K562 (cell line): Measurements from ENCODE around the gene AHI1. TPM values are rescaled to one million over a fixed set of nuclear protein-coding genes. Genes with fewer than 3 reads are reported as not detected.
A peak's percentile ranks its signal among the peaks of the same experiment; 100 is the strongest.

Experiments
- ATAC-seq: fragments of 200-7000 bp; cut with Tn5 transposase; 3 replicates; pipeline ENCODE4 v1.9.1; 2020; ENCODE audit warnings: moderate library complexity
- BruUV-seq: library from RNA; stranded (reverse); fragments of 400-500 nt; replicated peaks from 2 replicates; lab custom pipeline; 2021; lab: Mats Ljungman, UMichigan
- CTCF ChIA-PET: fragments of 300-600 bp; formaldehyde crosslinking; extraction: SDS; loops from one replicate; lab custom pipeline; 2021; ENCODE audit warnings: low intra/inter-chr PET ratio; lab: Yijun Ruan, JAX
- POLR2A ChIA-PET: fragments of 300-600, 350-650 bp; sonication (Branson Sonifier 250); formaldehyde crosslinking; extraction: SDS; loops from one replicate; lab custom pipeline; 2021; ENCODE audit warnings: antibody characterized with exemption, inconsistent platforms; lab: Yijun Ruan, JAX
- DNase-seq, 4 experiments: peaks; one replicate each; pipeline versions ENCODE4 v3.0.0 to v3.0.0-alpha.2; 2011 to 2018; ENCODE audit warnings: low spot score in 3 of 4, mixed read lengths in 3 of 4; ENCODE audit errors: extremely low read depth in 1 of 4
- FAIRE-seq: peaks from 2 replicates; lab custom pipeline; 2011; peaks lifted over from hg19 to GRCh38; lab: Jason Lieb, UNC
- H2AFZ ChIP-seq: 2 replicates; pipeline ENCODE4 v1.6.0; 2011; ENCODE audit warnings: low read depth, low read length, control low read depth, inconsistent platforms
- H3K27ac ChIP-seq: fragments of 200-600 bp; 3 replicates; pipeline ENCODE4 v1.8.0; 2011; ENCODE audit warnings: low read depth, mild to moderate bottlenecking, control low read depth, inconsistent platforms, low read length, moderate library complexity, mixed read lengths; ENCODE audit errors: extremely low read depth
- H3K27me3 ChIP-seq, 2 experiments: fragments of 300-600 bp in 1 of 2; 2 replicates in 1 of 2; 3 replicates in 1 of 2; pipeline versions ENCODE4 v1.6.0 to v1.8.0; 2011; ENCODE audit warnings: inconsistent platforms in 2 of 2, low read length in 2 of 2, mild to moderate bottlenecking in 1 of 2, mixed read lengths in 1 of 2, moderate library complexity in 1 of 2; ENCODE audit not compliant: control insufficient read depth in 2 of 2, insufficient read depth in 2 of 2
- H3K36me3 ChIP-seq: fragments of 300-600 bp; 3 replicates; pipeline ENCODE4 v1.8.0; 2011; ENCODE audit warnings: mild to moderate bottlenecking, low read length, inconsistent platforms; ENCODE audit not compliant: control insufficient read depth, insufficient read depth
- H3K4me1 ChIP-seq, 2 experiments: fragments of 200-600 bp in 1 of 2; replicated peaks in 1 of 2; 2 replicates in 1 of 2; 3 replicates in 1 of 2; pipeline versions ENCODE4 v1.5.1 to v1.8.0; 2011; ENCODE audit warnings: inconsistent platforms in 2 of 2, low read length in 2 of 2, mild to moderate bottlenecking in 1 of 2, mixed read lengths in 1 of 2, moderate library complexity in 1 of 2; ENCODE audit not compliant: control insufficient read depth in 2 of 2, insufficient read depth in 2 of 2
- H3K4me2 ChIP-seq: 2 replicates; pipeline ENCODE4 v1.6.1; 2011; ENCODE audit warnings: low read length, control low read depth, inconsistent platforms, mixed read lengths; ENCODE audit not compliant: insufficient read depth
- H3K4me3 ChIP-seq: fragments of 200-600 bp; sonication (generic), shearing (Covaris generic); 2 replicates; pipeline ENCODE4 v1.5.1; 2016; ENCODE audit warnings: control low read depth, inconsistent platforms
- H3K79me2 ChIP-seq: fragments of 200-600 bp; 3 replicates; pipeline ENCODE4 v1.8.0; 2011; ENCODE audit warnings: low read length, inconsistent platforms; ENCODE audit not compliant: control insufficient read depth, insufficient read depth
- H3K9ac ChIP-seq, 2 experiments: 2 replicates each; pipeline versions ENCODE4 v1.6.0 to v1.6.1; 2011; ENCODE audit warnings: low read depth in 2 of 2, low read length in 2 of 2, control low read depth in 1 of 2, inconsistent platforms in 1 of 2, mild to moderate bottlenecking in 1 of 2, mixed read lengths in 1 of 2; ENCODE audit not compliant: insufficient read depth in 1 of 2
- H3K9me1 ChIP-seq: one replicate; pipeline ENCODE4 v1.6.0; 2011; ENCODE audit warnings: inconsistent platforms, mild to moderate bottlenecking, low read length, moderate library complexity; ENCODE audit not compliant: control insufficient read depth, insufficient read depth
- H3K9me3 ChIP-seq: replicated peaks from 2 replicates; pipeline ENCODE4 v1.5.1; 2011; ENCODE audit warnings: low read depth, low read length, inconsistent platforms; ENCODE audit not compliant: control insufficient read depth, insufficient read depth
- H4K20me1 ChIP-seq: replicated peaks from 2 replicates; pipeline ENCODE4 v1.6.1; 2011; ENCODE audit warnings: low read length, inconsistent platforms, mixed read lengths; ENCODE audit not compliant: control insufficient read depth, insufficient read depth
- ADNP ChIP-seq: fragments of 200-800 bp; sonication (Bioruptor generic); IDR thresholded peaks from 2 replicates; pipeline ENCODE4 v1.6.1; 2016; ENCODE audit warnings: missing genetic modification characterization, missing compliant biosample characterization
- BRD9 ChIP-seq: fragments of 450-650 bp; IDR thresholded peaks from 2 replicates; pipeline ENCODE4 v1.6.1; 2018; ENCODE audit warnings: low read depth; ENCODE audit not compliant: partially characterized antibody
- CBX3 ChIP-seq, 2 experiments: IDR thresholded peaks; 1 replicate in 1 of 2; 2 replicates in 1 of 2; pipeline ENCODE4 v1.6.1; 2012; ENCODE audit warnings: inconsistent platforms in 2 of 2, low read length in 2 of 2, borderline replicate concordance in 1 of 2, control low read depth in 1 of 2
- CHD2 ChIP-seq: IDR thresholded peaks from 2 replicates; pipeline ENCODE4 v1.6.1; 2011; ENCODE audit warnings: low read depth, low read length
- IRF2 ChIP-seq: sonication (generic); formaldehyde crosslinking; IDR thresholded peaks from 2 replicates; pipeline ENCODE4 v1.8.1; 2022; ENCODE audit warnings: mild to moderate bottlenecking, missing genetic modification reagents
- JUNB ChIP-seq: fragments of 450-650 bp; formaldehyde crosslinking; conservative IDR thresholded peaks from 2 replicates; pipeline ENCODE4 v1.4.0; 2020; ENCODE audit warnings: mild to moderate bottlenecking
- MAX ChIP-seq: sonication (generic); formaldehyde crosslinking; IDR thresholded peaks from 2 replicates; pipeline ENCODE4 v1.9.0; 2022; ENCODE audit warnings: mild to moderate bottlenecking, missing genetic modification reagents
- MAZ ChIP-seq, 2 experiments: fragments of 450-650 bp in 1 of 2; sonication (generic) in 1 of 2; formaldehyde crosslinking; IDR thresholded peaks in 1 of 2; conservative IDR thresholded peaks in 1 of 2; 2 replicates each; pipeline versions ENCODE4 v1.4.0 to v1.5.0; 2020; ENCODE audit warnings: mild to moderate bottlenecking in 1 of 2, missing genetic modification reagents in 1 of 2
- MITF ChIP-seq: IDR thresholded peaks from 2 replicates; pipeline ENCODE4 v1.6.1; 2014; ENCODE audit warnings: antibody characterized with exemption
- NONO ChIP-seq, 2 experiments: fragments of 200-400 bp in 1 of 2; fragments of 450-650 bp in 1 of 2; formaldehyde crosslinking in 1 of 2; IDR thresholded peaks; 2 replicates each; pipeline ENCODE4 v1.6.1; 2017; ENCODE audit warnings: low read depth in 2 of 2, mild to moderate bottlenecking in 2 of 2, moderate library complexity in 2 of 2, low read length in 1 of 2
- NR2F6 ChIP-seq: fragments of 450-650 bp; formaldehyde crosslinking; IDR thresholded peaks from 2 replicates; pipeline ENCODE4 v1.4.0; 2020; ENCODE audit warnings: mild to moderate bottlenecking
- NUFIP1 ChIP-seq: fragments of 450-650 bp; IDR thresholded peaks from 2 replicates; pipeline ENCODE4 v1.6.1; 2018; ENCODE audit not compliant: partially characterized antibody
- POU5F1 ChIP-seq: fragments of 150-350 bp; IDR thresholded peaks from 2 replicates; pipeline ENCODE4 v1.6.1; 2014; ENCODE audit warnings: borderline replicate concordance, low read length, low read depth, mild to moderate bottlenecking; ENCODE audit not compliant: partially characterized antibody
- RB1 ChIP-seq: fragments of 450-650 bp; IDR thresholded peaks from 2 replicates; pipeline ENCODE4 v1.6.1; 2017; ENCODE audit warnings: low read depth, mild to moderate bottlenecking
- SRSF7 ChIP-seq: fragments of 200-400 bp; formaldehyde crosslinking; optimal IDR thresholded peaks from 2 replicates; pipeline ENCODE3; 2017; ENCODE audit warnings: mild to moderate bottlenecking, low read depth, low read length
- TAL1 ChIP-seq: fragments of 450-650 bp; IDR thresholded peaks from 2 replicates; pipeline ENCODE4 v1.6.1; 2016; ENCODE audit warnings: mild to moderate bottlenecking
- TRIM24 ChIP-seq, 2 experiments: fragments of 450-650 bp; IDR thresholded peaks; 2 replicates each; pipeline ENCODE4 v1.6.1; 2016
- XRCC3 ChIP-seq: fragments of 450-650 bp; IDR thresholded peaks from 2 replicates; pipeline ENCODE4 v1.6.1; 2017; ENCODE audit warnings: mild to moderate bottlenecking, moderate library complexity
- ZNF143 ChIP-seq: sonication (generic); formaldehyde crosslinking; IDR thresholded peaks from 2 replicates; pipeline ENCODE4 v1.9.0; 2022; ENCODE audit warnings: mild to moderate bottlenecking, missing genetic modification reagents
- ZNF384 ChIP-seq: IDR thresholded peaks from 2 replicates; pipeline ENCODE4 v1.6.1; 2012; ENCODE audit warnings: low read depth, low read length, improper control_type of control experiment
- ZNF408 ChIP-seq: fragments of 250-450 bp; sonication (Bioruptor Pico); IDR thresholded peaks from 2 replicates; pipeline ENCODE4 v1.4.0; 2020; ENCODE audit warnings: low read depth, mild to moderate bottlenecking, moderate library complexity
- ZNF436 ChIP-seq: fragments of 250-450, 450-650 bp; sonication (Bioruptor Pico); formaldehyde crosslinking; IDR thresholded peaks from 2 replicates; pipeline ENCODE4 v1.7.0; 2020; ENCODE audit warnings: mild to moderate bottlenecking
- WGBS: fragments of 100-300 bp; shearing (Covaris generic); methylation state at CpG from one replicate; pipeline ENCODE4 v1.1.6; 2016; ENCODE audit warnings: low coverage, mixed read lengths; ENCODE audit not compliant: insufficient coverage; ENCODE audit errors: missing lambda C conversion rate; 5-methylcytosine and 5-hydroxymethylcytosine counted together
- in situ Hi-C: fragments of 300-500 bp; cut with MboI; formaldehyde crosslinking; loops from 4 replicates; pipeline ENCODE4 v1.15.0; 2018; ENCODE audit warnings: inconsistent platforms, mixed read lengths
- intact Hi-C: fragments of 100-400 bp; cut with micrococcal nuclease; formaldehyde crosslinking; loops from 2 replicates; pipeline ENCODE4 v1.14.2; 2022
- polyA plus RNA-seq, 8 experiments: library from polyadenylated mRNA; depleted of rRNA in 4 of 8; stranded (reverse) in 5 of 8; unstranded in 3 of 8; fragments of >200 nt; fragmentation: Nextera tagmentation in 2 of 8; fragmentation: Illumina TruSeq in 1 of 8; extraction: Ambion mirVana in 2 of 8; extraction: Trizol in 1 of 8; gene quantifications; 2 replicates each; pipeline versions ENCODE4 v1.2.1 to v1.2.3, GENCODE V29; 2011 to 2014; ENCODE audit warnings: inconsistent platforms in 1 of 8, missing spikeins in 1 of 8
- total RNA-seq, 7 experiments: library from RNA; depleted of rRNA in 6 of 7; stranded (reverse); fragments of >200 nt in 6 of 7; fragmentation: Illumina TruSeq in 2 of 7; extraction: Trizol in 2 of 7; gene quantifications; 2 replicates each; pipeline versions ENCODE4 v1.2.1 to v1.2.3, GENCODE V29; 2011 to 2021; ENCODE audit warnings: low replicate concordance in 1 of 7

Gene AHI1
- total and polyA plus RNA-seq, 9 of the 15 experiments (the other 6 are each of a cell fraction or from before 2014, with no cell fraction given) = 24.7 to 54.9 (median 32.2) TPM

- no peaks in the 10 kb centered on the region for H3K4me1 ChIP-seq
- H3K4me2 ChIP-seq = no peak overlapping the region
- no peak overlapping the region for H3K4me3 ChIP-seq
- no peak for ATAC-seq
- WGBS = 87% methylated on average over 3 of the region's 3 CpGs
- H3K79me2 ChIP-seq = no peaks in the 10 kb centered on the region
- intact Hi-C loops = no loop called here
- H3K27me3 ChIP-seq = no peaks in the 10 kb centered on the region
- FAIRE-seq = peak; percentile 32
- H3K27ac ChIP-seq = no peak overlapping the region
- H3K9me3 ChIP-seq = peaks cover 28% of the 10 kb centered on the region
- BruUV-seq = no TSS peak
- no peak overlapping the region for H3K9ac ChIP-seq
- H3K9me1 ChIP-seq = no peaks in the 10 kb centered on the region
- H2AFZ ChIP-seq = no peak overlapping the region
- ChIA-PET CTCF (no interaction called here), POLR2A (interaction anchor here (1.4 kb wide), 1 partner anchor 16 kb away, joined by 4 read pairs; the partner anchor contains the start of gene AHI1)
- H4K20me1 ChIP-seq = no peaks in the 10 kb centered on the region
- DNase-seq = no peak
- in situ Hi-C loops = no loop called here
- H3K36me3 ChIP-seq = peaks cover 61% of the 10 kb centered on the region; the same call in 2 of the 3 replicates
- TF ChIP-seq CHD2 (no peak), POU5F1 (no peak), ZNF384 (no peak), MAZ (CRISPR knock-in tag; conservative IDR thresholded peaks at IDR 0.05 in 1 of 2, IDR thresholded peaks at IDR 0.05 in 1 of 2) (no peak), MAX (CRISPR knock-in tag) (no peak), IRF2 (no peak), TAL1 (no peak), ZNF143 (CRISPR knock-in tag) (no peak), ZNF408 (no peak), RB1 (no peak), ZNF436 (no peak), MITF (no peak), NONO (IDR thresholded peaks at IDR 0.05; ENCODE audit: low read depth in 2 of 2, low read length in 1 of 2) (no peak), BRD9 (peak; percentile 45), ADNP (tag) (no peak), CBX3 (IDR thresholded peaks at IDR 0.05; ENCODE audit: borderline replicate concordance in 1 of 2, low read length in 2 of 2) (peak in 1 of 2 experiments; percentile 96; a peak in 2 of 3 replicates), JUNB (CRISPR knock-in tag) (no peak), TRIM24 (IDR thresholded peaks at IDR 0.05) (peak; percentile 14 to 64; a peak in 1 of 4 replicates), NUFIP1 (no peak), SRSF7 (no peak), NR2F6 (CRISPR knock-in tag) (no peak), XRCC3 (peak; percentile 75; the same call in 1 of the 2 replicates)
Observed at GRCh38 chr6:135481783-135482369, 15.7 kb downstream of the AHI1 start.
